Loucy (cell line): ENCODE results near the gene DSCAML1.

ENCODE experiments used
- EZH2phosphoT487 ChIP-seq: fragments of 200-600 bp; IDR thresholded peaks from 2 replicates; pipeline ENCODE4 v1.6.1; 2018; ENCODE audit warnings: antibody characterized with exemption, mild to moderate bottlenecking, moderate library complexity, borderline replicate concordance
- TF ChIP-seq, protein P1 (sequence below): fragments of 200-600 bp; sonication (generic); conservative IDR thresholded peaks from 2 replicates; pipeline ENCODE4 v1.5.1; 2014; ENCODE audit warnings: mild to moderate bottlenecking, antibody characterized with exemption, low read length

DNA sequence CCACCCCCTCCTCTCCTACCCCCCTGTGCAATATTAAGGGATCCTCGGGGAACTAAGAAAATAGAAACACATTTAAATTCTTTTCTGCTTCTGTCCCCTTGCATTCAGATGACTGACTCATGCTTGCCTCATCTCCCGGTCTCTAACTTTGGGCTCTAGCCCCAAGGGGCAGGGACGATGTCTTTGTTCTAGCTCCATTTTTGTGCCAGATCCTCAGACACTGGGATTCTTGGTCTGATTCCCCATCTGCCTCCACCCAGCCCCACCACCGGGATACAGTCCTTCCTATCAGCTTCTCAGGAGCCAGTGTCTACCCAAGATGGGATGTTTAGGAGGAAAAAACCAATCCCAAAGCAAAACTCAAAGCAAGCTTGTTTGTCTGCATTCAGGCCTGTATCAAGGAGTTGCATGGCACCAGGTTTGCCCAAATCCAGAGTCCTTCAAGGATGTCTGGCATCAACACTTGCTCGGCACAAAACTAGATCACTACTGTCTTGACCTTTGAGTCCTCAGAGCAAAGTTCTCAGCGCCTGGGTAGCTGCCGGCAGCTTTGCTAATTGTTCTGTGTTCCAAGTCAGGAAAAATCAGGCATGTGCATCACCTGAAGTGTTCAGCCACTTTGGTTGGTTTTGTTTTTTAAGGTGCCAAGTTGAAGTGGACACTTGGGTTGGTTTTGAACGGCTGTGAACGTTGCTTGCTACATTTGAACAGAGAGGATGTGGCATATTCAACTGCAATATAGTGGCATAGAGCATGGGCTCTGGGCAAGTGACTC lies 212.8 kb downstream of the DSCAML1 start:
- TF ChIP-seq, protein P1, sequence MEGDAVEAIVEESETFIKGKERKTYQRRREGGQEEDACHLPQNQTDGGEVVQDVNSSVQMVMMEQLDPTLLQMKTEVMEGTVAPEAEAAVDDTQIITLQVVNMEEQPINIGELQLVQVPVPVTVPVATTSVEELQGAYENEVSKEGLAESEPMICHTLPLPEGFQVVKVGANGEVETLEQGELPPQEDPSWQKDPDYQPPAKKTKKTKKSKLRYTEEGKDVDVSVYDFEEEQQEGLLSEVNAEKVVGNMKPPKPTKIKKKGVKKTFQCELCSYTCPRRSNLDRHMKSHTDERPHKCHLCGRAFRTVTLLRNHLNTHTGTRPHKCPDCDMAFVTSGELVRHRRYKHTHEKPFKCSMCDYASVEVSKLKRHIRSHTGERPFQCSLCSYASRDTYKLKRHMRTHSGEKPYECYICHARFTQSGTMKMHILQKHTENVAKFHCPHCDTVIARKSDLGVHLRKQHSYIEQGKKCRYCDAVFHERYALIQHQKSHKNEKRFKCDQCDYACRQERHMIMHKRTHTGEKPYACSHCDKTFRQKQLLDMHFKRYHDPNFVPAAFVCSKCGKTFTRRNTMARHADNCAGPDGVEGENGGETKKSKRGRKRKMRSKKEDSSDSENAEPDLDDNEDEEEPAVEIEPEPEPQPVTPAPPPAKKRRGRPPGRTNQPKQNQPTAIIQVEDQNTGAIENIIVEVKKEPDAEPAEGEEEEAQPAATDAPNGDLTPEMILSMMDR = no peak
- no peak for TF ChIP-seq EZH2phosphoT487
